ENCODE results near the gene AUTS2.

AUTS2 gene

GRCh38 chr7:69656077-69656476, 57.8 kb downstream of the AUTS2 start:
- no peak for DNase-seq (ENCODE audit: low read depth in 2 of 2)

- DNase-seq (ENCODE audit: low read depth in 2 of 2) = no peak
Observed at GRCh38 chr7:69656890-69657289, 58.6 kb downstream of the AUTS2 start.

- no peak for DNase-seq (ENCODE audit: low read depth in 2 of 2)
Observed at GRCh38 chr7:69657331-69657730, 59.1 kb downstream of the AUTS2 start.

DNA sequence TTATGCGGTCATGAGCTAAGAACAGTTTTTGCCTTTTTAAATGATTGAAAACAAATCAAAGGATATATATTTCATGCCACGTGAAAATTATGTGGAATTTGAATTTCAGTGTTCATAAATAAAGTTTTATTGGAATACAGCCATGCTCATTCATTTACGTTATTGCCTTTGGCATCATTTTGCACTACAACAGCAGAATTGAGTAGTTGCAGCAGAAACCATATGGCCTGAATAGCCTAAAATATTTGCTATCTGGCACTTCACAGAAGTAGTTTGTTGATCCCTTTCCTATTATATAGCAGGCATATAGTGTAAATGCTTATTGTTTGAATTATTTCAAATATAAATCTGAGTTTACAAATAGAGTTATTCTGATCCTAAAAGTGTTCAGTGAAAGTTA, 59.7 kb downstream of the AUTS2 start:
- no peak for DNase-seq (ENCODE audit: low read depth in 2 of 2)

DNA sequence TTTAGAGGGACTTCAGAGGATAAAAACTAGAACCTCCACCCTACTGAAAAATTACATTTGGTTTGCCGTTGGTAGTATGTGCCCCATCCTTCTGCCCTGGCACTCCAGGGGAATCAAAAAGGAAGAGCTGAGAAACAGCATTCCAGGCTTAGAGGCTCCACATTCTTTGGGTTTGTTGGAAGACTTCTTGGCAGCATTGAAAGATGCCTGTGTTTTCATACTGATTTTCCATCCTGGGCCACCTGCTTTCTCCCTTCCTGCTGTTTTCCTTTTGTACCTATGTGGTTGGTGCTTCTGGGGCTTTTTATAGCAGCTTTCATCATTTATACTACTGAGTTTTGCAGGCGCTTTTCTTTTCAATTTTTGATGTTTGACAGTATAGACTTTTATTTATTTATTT, 61.7 kb downstream of the AUTS2 start:
- no peak for DNase-seq (ENCODE audit: low read depth in 2 of 2)

DNA sequence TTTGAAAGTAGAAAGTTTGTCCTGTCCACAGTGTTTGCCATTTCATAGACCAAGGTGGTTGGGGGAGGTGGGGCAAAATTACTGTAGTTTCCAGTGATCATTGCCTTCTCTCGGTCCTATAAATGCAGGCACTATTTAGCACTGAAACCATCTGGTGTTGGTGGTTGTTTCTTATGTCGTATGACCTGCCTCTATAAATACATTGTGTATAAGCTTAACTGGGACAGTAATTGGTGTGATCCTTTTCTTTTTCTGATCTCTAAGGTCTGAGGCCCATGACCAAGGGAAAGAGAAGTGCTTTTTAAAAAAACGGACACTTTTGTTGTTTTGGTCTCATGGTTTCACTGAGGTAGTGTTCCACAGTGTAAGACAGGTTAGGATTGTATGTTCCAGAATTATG, 63.1 kb downstream of the AUTS2 start:
- no peak for DNase-seq (ENCODE audit: low read depth in 2 of 2)

DNA sequence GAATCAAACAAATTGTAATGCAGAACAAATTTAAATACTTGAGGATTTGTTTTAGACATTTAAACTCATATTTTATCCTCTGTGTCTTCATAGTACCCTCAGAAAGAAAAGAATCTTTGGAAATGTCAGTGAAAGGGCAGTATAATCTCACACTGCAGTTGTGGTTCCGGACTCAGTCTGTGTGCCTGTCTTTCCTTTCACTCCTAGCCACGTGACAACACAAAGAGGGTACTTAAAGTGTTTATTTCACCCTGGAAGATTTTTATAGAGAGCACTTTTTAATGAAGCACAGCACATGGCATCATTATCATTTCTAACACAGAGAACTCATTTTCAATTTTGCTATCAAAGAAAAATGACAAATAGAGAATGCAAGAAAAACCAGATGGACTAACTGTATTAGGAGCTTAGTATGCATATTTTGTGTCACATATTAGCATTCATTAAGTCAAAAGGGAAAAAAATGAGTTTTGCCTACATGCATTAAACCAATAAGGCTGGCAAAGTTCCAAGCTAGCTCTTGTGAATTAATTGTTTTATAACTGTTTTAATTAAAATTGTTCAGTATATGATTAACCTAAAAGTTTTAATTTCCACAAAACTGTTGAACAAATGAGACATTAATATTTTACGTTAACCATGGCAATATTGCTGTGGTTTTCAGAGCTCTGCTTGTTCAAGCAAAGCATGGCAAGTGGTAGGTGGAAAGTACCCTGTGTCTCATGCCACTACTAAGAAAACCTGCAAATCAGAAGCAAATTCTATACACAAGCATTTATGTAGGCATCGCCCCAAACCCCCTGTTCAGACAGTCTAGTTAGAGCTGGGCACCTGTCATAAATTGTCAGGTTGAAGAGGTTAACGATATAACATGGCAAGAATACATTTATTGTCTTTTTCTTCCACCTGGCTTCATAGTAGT, 65.9 kb downstream of the AUTS2 start:
- no peak for DNase-seq (ENCODE audit: low read depth in 2 of 2)

DNA sequence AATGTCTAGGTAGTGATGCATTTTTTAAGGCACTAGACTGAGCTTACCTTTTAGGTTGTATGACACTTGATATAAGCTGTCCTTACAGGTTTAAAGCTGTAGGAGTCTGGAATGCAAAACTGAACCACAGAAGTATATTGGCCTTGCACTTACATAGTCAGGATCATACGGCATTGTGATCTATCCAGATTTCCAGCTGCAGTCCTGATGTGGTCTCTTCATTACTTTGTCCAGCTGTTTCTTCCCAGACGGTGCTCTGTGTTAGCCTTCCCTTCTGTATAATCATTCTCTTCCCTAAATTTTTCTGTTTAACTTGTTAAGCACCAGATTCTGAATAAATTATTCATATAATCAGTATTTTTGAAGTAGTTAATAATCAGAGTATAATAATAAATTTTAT, 67.1 kb downstream of the AUTS2 start:
- DNase-seq (ENCODE audit: low read depth in 2 of 2) = no peak

GRCh38 chr7:69668339-69668870, 70.1 kb downstream of the AUTS2 start:
- no peak for DNase-seq (ENCODE audit: low read depth in 2 of 2)

DNA sequence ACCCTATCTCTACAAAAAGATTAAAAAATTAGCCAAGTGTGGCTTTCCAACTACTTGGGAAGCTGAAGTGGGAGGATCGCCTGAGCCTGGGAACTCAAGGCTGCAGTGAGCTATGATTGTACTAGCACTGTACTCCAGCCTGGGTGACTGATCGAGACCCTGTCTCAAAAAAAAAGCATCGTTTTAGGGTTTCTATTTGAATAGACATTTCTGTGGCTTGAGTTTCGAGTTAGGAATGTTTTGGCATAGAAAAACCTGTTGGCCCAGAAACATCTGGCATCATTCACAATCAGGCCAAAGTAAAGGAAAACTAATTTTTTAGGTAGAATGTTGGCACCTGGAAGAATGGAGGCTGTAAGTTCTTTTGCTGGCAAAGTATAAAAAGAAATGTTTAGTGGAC, 72.4 kb downstream of the AUTS2 start:
- no peak for DNase-seq (ENCODE audit: low read depth in 2 of 2)

DNA sequence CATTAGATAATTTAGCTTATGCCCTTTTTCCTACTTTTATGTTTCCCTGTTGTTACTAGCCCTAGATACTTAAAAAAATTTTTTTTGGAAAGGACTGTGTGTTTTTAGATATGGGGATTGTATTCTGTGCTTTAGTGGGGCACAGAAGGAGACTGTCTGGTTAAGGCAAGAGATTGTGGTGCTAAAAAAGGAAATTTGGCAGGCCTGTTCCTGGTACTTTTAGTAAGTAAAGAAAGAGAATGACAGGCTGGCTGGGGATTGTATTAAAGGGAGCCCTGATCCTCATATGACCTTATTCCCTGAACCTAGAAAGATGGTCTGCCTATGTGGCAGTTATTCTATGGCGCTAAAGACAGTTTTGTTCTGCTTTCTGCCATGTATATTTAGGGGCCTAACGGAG, 74.8 kb downstream of the AUTS2 start:
- no peak for DNase-seq (ENCODE audit: low read depth in 2 of 2)

GRCh38 chr7:69674701-69675182, 76.5 kb downstream of the AUTS2 start:
- no peak for DNase-seq (ENCODE audit: low read depth in 2 of 2)

DNA sequence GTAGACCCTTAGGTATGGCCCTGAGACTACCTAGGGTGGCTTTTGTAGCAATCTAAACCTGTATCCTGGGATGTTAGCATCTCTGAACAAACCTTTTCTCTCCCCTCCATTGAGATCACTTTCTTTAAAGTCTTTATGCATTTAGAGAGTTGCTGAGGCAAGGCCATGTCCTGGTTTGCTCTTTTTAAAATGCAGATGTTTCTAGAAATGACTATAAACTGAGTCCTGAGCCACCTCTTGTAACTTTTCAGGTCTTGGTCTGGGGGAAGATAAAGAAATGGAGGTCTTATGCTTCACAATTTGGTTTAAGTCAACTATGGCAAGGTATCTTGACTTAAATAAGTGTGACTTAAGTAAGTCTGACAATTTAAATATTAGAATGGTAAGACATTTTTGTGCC, 78.0 kb downstream of the AUTS2 start:
- DNase-seq (ENCODE audit: low read depth in 2 of 2) = no peak

DNA sequence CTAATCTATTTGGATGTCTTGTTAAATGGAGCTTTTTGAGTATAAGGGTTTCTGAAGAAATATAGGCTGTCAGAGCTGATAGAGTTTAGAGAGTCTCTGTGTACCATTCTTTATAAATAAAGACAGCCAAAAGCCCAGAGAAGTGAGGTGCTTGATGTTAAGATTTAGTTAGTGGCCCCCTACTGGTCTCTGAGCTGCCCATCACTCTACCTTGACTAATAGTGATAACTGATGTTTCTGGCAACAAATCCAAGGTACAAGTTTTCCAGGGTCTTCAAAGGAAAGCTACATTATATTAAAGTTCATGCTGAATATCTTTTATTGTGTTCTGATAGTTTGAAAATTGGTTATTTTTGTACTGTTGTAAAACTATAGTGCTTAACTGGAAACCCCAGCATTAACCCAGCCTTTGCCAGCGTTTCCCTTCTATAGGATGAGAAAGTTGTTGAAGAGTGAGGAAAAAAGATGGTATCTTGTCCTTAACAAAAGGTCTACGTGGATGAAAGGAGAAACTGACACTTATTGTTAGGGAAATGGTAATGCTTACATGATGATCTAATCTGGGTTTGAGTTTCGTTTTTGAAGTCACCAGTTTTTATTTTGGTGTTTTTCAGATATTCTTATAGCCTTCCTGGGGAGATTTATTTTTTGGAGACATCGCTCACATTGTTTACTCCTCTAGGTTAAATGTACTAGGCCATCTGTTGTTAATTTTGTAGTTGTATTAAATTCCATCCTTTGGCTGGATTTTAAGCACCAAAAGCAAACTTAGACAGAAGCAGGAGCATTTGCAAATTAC, 79.0 kb downstream of the AUTS2 start:
- DNase-seq (ENCODE audit: low read depth in 2 of 2) = no peak

- DNase-seq (ENCODE audit: low read depth in 2 of 2) = no peak
Observed at GRCh38 chr7:69677881-69678493, 79.7 kb downstream of the AUTS2 start.

DNA sequence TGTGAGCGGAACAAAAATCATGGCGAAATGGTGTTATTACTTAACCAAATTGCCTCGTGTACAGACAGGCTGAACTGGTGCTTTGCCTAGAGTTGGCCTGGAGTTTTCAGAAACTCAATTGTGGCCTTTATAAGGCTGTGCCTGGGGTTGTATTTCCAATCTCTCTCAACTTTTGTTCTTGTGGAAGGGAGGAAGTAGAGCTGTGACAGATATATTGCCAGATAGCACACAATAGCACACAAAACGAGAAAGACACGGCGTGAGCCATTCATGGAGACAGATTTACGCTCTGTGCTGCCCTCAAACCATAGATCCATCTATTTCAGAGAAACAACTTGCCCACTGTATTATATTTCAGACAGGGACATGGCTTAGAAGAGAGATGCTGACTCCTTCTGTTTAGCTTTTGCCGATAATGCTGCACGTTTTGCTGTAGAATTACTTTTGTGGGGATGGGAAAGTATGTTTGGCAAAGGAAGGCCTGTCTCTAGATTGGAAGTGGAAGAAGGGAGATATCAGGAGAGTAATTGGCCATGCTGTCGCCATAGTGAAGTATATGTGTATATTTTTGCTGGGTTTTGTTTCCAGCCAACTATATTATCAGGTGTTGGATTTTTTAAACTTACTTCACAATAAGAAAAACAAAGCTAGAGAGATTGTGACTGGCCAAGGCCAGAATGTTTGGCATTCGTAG, 80.4 kb downstream of the AUTS2 start:
- DNase-seq (ENCODE audit: low read depth in 2 of 2) = no peak

DNA sequence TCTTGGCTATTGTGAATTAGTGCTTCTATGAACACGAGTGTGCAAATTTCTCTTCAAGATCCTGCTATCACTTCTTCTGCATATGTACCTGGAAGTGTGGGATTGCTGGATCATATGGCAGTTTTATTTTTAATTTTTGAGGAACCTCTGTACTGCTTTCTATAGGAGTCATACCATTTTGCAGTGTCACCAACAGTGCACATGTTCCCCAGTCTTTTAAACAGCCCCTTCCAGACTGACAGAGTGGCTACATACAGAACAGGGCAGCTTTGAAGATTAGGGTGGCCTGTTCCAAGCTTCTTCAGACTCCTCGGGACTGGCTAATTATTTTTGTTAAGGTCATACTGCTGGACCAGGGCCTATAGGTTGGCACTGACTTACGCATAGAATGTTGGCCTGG, 82.9 kb downstream of the AUTS2 start:
- no peak for DNase-seq (ENCODE audit: low read depth in 2 of 2)

- no peak for DNase-seq (ENCODE audit: low read depth in 2 of 2)
Observed at GRCh38 chr7:69682518-69682917, 84.2 kb downstream of the AUTS2 start.

GRCh38 chr7:69683002-69683401, 84.7 kb downstream of the AUTS2 start:
- DNase-seq (ENCODE audit: low read depth in 2 of 2) = no peak

- no peak for DNase-seq (ENCODE audit: low read depth in 2 of 2)
Observed at GRCh38 chr7:69684369-69685292, 86.4 kb downstream of the AUTS2 start.

GRCh38 chr7:69685293-69685631, 87.0 kb downstream of the AUTS2 start:
- DNase-seq (ENCODE audit: low read depth in 2 of 2) = no peak
